NCI-H774 (cell line): ENCODE measurements around the gene BHLHE40.
"Not testable (repeated sequence)": the region's sequence is repeated elsewhere in the genome, so short reads cannot be mapped to it uniquely, and the experiment has no call there.

Experiments used
- DNase-seq: peaks from one replicate; lab custom pipeline; 2025; lab: John Stamatoyannopoulos, UW

Gene BHLHE40

DNA sequence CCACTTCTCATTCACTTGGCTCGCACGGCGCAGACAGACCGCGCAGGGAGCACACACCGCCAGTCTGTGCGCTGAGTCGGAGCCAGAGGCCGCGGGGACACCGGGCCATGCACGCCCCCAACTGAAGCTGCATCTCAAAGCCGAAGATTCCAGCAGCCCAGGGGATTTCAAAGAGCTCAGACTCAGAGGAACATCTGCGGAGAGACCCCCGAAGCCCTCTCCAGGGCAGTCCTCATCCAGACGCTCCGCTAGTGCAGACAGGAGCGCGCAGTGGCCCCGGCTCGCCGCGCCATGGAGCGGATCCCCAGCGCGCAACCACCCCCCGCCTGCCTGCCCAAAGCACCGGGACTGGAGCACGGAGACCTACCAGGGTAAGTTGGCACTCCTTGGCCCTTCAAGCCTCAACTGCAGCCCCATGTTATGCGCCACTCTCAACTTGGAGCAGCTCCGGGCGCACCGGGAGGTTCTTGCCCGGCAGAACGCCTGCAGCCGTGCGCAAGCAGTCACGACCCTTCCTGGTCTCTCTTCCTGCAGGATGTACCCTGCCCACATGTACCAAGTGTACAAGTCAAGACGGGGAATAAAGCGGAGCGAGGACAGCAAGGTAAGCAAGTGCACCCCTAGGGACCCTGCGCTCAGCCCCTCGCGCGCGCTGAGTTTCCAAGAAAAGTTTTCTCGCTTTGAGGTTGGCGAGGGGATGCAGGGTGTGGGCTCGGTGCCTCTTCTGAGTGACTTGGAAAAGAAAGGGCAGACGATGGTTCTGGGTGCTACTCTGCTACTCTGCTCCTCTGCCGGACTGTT is at the start of gene BHLHE40:
TSS of gene BHLHE40 (plus strand) at position 10 of the 801 bp plus-strand sequence. CDS start at position 292, 282 bp downstream.
- DNase-seq, result no peak

DNA sequence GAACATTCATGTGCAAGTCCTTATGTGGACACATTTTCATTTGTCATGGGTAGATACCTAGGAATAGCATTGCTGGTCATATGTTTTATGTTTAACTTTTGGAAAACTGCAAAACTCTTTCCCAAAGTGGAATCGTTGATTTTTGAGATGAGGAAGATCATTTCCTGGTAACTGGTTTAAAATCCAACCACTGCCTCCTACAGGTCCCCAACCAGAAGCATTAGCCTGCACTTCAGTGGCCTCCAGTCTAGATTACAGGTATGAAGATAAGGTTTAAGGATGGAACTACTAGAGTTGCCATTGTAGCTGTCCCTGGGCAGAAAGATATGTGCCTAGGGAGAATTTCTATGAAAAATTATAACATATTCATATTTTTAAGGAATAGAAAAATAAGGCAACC is 48.7 kb upstream of the BHLHE40 start:
- no peak for DNase-seq

DNA sequence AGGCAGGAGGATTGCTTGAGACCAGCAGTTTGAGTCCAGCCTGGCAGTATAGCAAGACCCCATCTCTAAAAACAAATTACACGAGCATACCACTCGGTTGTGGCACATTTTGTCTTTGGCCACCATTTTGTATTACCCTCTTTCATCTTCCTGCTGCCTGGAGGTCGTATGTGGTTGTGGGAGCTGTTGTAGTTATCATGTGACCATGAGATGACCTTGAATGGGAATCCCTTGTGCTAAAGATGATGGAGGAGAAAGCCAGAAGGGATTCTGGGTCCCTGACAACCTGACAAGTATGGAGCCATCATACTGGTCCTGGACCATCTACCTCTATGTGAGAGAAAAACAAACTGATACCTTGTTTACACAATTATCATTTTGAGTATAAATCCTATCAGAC is 45.2 kb upstream of the BHLHE40 start:
- DNase-seq, result no peak

DNA sequence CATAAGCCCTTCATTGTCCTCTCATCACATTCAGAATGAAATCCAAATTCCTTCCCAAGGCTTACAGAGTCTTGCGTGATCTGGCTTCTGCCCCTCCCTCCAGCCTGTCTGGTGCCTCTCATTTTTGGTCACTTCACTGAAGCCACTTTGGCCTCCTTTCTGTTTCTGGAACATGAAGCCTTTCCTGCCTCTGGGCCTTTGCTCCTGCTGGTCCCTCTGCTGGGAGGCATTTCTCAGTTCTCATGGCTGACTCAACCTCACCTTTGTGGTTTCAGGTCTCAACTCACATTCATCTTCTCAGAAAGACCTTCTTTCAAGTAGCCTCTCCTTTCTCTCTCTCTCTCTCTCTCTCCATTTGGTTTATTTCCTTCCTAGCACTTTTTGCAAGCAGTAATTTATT is 43.9 kb upstream of the BHLHE40 start:
- DNase-seq, result no peak

DNA sequence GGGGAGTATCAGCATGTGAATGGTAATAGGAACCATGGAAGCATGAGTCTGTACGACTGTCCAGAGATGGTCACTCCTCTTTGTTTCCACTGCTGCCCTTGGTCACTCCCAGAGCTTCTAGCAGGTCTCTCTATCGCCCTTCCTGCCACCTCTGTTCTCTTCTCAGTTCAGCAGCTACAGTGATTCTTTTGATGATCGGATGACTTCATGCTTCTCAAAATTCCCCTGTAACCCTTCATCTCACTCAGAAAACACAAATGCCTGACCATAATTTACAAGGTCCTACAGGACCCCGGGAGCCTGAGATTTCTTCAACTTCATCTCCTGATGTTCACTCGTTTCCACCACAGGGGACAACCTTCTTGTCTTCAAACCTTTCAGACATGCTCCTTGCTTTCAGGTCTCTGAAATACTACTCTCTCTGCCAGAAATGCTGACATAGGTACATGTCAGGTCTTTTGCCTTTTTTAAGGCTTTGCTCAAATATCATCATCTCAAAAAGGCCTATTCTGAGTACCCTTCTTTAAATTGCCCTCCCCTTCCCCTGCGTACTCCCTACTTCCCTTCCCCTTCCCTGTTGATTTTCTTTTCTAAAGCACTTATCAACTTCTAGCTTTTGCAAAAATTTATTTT is 42.1 kb upstream of the BHLHE40 start:
- no peak for DNase-seq

DNA sequence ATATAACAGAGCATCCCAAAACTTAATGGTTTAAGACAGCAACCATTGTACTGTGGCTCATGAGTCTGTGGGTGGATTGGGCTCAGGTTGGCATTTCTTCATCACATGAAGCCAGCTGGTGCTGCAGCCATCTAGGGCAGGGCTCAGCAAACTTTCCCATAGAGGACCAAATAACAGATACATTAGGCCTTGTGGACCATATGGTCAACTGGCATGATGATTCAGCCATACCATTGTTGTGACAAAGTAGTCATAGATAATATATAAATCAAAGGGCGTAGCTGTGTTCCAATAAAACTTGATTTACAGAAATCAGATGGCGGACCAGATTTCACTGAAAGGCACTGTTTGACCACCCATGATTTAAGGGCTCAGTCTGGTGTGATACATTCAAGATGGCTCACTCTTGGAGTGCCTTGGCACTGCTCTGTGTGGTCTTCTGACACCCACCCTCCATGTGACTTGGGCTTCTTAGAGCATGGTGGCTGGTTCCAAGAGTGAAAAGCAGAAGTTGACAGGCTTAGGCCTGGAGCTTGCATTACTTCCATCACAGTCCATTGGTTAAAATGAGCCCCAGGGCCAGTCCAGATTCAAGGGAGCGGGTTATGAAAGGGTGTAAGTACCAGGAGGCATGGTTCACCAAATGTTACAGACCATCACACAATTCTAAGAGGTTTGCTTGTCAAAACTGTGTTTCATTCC is 40.8 kb upstream of the BHLHE40 start:
- no peak for DNase-seq

DNA sequence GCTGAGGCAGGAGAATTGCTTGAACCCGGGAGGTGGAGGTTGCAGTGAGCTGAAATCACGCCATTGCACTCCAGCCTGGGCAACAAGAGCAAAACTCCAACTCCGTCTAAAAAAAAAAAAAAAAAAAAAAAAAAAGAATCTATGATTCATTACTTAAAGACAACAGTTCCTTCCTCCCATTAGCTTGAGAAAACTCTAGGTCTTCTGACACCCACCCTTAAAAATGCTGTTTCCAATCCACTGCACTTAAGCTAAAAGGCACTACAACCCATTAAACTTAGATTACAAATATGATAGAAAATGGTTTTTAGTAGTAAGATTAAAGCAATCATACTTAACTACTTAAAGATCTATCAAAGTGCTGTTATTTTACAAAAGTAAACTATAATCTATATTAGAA is 40.0 kb upstream of the BHLHE40 start:
- DNase-seq, result no peak

DNA sequence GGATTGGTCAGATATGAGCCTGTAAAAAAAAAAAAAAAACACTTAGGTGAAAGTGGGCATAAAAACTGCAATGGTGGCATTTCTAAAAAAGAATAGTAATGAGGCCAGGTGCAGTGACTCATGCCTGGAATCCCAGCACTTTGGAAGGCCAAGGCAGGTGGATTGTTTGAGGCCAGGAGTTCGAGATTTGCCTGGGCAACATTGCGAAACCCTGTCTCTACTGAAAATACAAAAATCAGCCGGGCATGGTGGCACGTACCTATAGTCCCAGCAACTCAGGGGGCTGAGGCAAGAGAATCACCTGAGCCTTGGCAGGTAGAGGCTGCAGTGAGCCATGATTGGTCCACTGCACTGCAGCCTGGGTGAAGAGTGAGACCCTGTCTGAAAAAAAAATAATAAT is 38.3 kb upstream of the BHLHE40 start:
- no peak for DNase-seq

DNA sequence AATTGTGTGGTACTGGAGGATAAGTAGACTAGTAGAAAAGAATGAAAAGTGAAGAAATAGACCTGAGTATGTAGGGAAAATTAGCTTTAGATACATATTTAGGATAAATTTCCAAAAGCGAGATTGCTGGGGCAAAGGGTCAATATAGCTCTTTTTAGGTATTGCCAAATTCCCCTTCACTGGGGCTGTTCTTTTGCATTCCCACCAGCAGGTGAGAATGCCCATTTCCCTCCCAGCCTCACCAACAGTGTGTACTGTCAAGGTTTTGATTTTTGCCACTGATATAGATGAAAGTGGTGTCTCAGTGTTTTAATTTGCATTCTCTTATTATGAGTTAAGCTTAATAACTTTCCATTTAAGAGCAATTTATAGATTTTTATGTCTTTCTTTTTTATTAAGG is 35.7 kb upstream of the BHLHE40 start:
- no peak for DNase-seq

DNA sequence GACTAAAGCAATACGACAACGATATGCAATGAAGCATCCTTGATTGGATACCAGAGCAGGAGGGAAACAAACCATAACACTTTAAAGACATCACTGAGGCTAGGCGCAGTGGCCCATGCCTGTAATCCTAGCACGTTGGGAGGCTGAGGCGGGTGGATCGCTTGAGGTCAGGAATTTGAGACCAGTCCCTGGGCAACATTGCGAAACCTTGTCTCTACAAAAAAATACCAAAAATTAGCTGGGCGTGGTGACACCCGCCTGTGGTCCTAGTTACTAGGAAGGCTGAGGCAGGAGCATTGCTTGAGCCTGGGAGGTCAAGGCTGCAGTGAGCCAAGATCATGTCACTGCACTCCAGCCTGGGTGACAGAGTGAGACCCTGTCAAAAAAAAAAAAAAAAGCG is 33.9 kb upstream of the BHLHE40 start:
- DNase-seq, result no peak

DNA sequence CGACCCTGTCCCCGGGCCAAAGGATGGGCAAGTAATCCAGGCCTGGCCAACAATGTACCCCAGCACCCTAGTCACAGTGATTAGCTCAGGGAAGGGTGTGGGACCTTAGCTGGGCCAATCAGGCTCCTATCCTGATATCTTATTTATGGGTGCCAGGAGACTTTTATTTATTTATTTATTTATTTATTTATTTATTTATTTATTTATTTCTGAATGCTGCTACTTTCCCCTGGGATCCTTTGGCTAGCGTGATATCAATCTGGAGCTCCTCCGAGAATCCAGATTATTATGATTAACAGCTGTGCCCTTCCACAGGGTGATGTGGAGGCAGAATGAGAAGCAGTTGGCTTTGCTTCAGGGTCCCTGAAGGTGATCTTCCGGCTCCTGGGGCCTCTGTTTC is 32.2 kb upstream of the BHLHE40 start:
- no peak for DNase-seq

DNA sequence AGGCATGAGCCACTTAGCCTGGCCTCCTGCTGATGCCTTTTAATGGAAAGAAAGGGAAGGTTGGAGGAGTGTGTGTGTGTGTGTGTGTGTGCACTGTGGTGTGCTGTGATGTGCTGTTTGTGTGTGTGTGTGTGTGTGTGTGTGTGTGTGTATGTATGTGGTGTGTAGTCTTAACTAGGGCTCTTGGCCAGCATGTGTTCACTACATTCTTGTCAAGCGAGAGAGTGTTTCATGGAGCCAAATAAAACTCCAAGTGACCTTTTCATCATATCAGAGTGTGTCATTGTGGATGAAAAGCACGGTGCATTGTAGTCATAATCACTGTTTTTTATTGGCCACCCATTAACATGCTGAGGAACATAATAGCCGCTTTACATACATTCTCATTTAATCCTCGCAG is 30.8 kb upstream of the BHLHE40 start:
- no peak for DNase-seq

DNA sequence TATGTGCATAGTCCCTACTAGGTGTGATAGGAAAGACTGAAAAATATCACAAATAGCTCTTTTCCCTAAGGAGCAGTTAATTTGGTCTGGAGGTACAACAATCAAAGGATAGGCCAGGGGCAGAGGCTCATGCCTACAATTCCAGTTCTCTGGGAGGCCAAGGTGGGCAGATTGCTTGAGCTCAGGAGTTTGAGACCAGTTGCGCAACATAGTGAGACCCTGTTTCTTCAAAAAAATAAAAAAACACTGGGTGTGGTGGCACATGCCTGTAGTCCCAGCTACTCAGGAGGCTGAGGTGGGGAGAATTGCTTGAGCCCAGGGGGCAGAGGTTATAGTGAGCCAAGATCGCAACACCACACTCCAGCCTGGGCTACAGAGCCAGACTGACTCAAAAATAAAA is 30.2 kb upstream of the BHLHE40 start:
- no peak for DNase-seq

DNA sequence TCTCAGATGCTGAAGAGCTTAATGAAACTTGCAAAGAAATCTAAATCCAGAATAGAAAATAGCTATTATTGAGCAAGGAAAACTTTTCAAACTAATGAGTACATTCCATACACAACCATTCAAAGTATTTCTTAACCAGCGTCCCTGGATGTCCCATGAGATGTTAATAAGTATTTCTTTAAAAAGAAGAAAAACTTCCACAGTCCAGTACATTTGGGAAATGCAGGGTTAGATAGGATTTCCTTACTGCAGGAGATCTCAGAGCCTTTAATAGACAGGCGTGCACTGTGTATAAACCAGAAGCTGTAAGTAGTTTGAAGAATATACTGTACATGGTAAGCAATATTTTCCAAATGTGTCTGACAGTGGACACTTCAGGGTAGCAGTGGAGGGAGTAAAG is 29.6 kb upstream of the BHLHE40 start:
- DNase-seq, result no peak

DNA sequence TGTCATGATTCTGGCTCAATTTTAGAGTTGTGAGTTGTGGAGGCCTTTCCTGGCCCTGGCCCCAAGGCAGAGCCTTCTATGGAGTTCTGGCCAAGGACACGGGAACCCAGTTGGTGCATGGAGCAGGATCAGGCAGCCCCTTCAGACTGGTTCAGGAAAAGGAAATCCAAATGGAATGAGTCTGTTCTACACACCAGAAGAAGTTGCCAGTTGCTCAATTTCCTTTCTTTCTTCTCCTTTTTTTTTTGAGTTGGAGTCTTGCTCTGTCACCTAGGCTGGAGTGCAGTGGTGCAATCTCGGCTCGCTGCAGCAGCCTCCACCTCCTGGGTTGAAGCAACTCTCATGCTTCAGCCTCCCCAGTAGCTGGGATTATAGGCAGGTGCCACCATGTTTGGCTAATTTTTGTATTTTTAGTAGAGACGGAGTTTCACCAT is 28.9 kb upstream of the BHLHE40 start:
- DNase-seq, result no peak

DNA sequence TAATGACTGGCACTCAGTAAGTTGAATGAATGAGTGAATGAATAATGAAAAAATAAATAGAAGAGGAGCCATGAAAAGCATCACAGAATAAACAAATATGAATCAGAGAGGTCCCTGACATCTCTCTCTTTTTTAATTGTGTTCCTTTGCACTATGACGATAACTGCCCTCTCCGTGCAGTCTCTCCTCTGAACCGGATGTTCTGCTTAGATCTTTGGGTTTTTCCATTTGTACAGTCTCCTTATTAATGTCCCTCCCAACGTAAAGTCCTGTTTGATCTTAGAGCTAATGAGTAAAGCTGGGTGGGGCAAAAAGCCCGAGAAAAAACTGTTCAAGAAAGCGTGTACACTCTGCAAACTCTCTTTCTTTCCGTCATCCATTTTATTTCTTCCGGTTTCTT is 28.3 kb upstream of the BHLHE40 start:
- no peak for DNase-seq

DNA sequence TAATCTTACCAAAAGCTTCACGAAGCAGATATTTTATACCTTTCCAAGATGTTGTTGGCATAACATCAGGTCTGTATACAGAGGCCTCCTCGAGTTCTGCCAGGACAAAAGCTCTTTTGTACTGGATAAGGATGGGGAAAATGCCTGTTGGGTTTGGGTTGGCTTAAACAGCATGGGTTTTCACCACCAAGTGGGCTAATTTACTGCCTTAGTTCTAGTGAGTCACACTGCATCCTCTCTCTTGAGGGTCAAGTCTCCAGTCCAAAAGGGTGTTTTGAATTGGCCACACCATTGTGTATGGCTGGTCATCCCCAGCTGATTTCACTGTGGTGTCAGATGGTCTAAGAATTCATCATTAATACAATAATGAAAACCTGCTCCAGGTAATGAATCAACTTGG is 26.1 kb upstream of the BHLHE40 start:
- no peak for DNase-seq

DNA sequence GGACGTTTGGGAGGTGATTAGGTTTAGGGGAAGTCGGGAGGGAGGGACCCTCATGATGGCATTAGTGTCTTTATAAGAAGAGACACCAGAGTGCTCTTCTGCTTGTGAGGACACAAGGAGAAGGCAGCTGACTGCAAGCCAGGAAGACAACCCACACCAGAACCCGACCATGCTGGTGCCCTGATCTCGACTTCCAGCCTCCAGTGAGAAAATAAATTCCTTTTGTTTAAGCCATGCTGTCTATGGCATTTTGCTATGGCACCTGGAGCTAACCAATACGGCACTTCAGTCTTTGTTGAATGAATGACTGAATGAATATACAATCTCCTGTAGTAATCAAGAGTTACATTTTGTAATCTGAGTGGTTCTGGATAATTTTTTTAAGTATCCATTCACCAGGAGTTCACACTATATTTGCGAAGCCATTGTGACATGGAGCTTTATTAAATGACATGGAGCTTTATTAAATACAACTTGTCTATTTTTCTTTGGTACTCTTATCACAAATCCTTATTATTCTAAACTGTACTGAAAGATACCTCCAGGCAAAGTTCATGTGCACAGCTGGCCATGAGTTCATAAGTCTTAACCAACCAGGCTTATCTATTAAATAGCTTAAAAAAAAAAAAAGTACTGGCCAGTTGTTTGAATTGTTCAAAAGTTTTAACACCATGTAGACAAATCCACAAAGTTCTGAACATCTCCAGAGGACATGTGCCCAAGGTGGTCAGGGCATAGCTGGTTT is 24.8 kb upstream of the BHLHE40 start:
- no peak for DNase-seq

DNA sequence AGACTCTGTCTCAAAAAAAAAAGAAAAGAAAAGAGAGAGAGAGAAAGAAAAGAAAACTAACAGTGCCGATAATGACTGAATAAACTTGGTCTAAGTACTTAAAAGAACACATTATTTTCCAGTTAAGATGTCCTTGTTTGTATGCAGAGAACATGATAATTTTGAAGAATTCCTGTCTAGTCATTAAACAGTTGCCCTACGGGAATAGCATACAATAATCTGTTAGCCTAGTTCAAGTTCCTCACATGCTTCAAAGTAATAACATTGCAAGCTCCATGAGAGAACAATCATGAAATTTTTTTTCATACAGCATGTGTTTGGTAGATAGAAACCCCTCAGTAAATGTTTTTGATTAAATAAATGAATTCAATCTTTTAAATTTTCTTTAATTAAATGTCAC is 23.1 kb upstream of the BHLHE40 start:
- DNase-seq, result no peak

DNA sequence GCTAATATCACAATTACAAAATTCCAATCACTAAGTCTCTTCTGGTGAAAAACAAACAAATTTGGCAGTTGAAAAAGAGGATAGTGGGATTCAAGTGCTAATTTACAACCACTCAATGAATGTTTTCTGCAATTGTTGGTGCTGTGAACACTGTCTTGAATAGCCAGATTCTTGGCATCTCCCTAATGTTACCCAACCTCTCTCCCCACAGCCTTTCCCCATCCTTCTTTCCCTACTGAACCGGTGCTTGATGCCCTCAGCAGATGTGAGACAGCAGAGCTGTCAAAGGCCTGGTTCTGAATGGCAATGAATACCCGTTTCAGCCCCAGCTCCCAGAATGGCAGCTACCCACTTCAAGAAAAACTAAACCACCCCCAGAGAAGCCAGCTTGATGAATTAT is 22.5 kb upstream of the BHLHE40 start:
- no peak for DNase-seq

DNA sequence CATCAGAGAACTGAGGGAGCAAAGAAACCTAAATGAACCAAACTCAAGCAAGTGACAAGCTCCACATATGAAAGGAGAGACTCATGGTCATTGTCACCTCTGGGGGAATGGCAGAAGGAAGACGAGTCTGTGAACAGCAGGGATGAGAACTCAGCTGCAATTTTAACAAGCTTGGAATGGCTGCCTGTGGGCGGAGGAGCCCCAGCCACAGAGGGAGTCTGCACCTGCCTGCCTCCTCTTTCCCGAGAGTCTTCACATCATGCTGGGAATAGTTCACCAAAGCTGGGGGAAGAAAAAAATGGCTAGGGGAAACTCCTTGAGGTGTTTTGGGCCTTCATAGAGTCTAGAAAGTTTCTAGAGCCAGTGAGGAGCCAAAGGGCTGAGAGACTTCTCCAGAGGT is 21.3 kb upstream of the BHLHE40 start:
- DNase-seq, result no peak

DNA sequence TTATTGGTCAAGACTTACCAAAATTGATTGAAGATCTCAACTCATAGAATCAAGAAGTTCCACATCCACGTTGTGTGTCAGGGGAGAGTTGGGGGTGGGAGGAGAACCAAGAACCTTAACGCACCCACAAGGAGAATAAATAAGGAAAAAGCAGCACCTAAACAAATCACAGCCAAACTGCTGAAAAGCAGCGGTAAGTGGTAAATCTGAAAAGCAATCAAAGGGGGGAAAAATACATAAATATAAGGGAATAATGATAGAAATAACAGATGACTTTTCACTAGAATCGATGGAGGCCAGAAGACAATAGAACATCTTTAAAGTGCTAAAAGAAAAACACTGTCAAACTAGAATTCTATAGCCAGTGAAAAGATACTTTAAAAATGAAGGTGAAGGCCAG is 20.1 kb upstream of the BHLHE40 start:
- no peak for DNase-seq

DNA sequence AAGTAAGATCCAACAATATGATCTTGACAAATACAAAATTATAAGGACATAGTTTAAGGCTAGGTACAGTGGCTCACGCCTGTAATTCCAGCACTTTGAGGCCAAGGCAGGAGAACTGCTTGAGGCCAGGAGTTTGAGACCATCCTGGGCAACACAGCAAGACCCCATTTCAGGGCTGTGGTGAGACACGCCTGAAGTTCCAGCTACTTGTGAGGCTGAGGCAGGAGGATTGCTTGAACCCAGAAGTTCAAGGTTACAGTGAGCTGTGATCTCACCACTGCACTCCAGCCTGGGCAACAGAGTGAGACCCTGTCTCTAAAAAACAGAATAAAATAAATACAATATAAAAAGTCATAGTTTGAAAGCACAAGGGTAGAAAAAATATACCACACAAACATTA is 17.4 kb upstream of the BHLHE40 start:
- not testable (repeated sequence) for DNase-seq
